KMS-11 (cell line): ENCODE data around the gene KLHL29.

Experiments used
- H2AFZ ChIP-seq: fragments of 200-600 bp; sonication (generic); 2 replicates; pipeline ENCODE4 v1.6.1; 2016; ENCODE audit warnings: antibody characterized with exemption, mixed run types, low read depth
- H3K27ac ChIP-seq: fragments of 200-600 bp; sonication (generic); 2 replicates; pipeline ENCODE4 v1.6.1; 2016; ENCODE audit warnings: mild to moderate bottlenecking, mixed run types
- H3K27me3 ChIP-seq: fragments of 200-600 bp; sonication (generic); 2 replicates; pipeline ENCODE4 v1.6.1; 2017; ENCODE audit warnings: mild to moderate bottlenecking, low read depth, mixed run types, moderate library complexity; ENCODE audit not compliant: insufficient read depth
- H3K36me3 ChIP-seq: fragments of 200-600 bp; sonication (generic); 2 replicates; pipeline ENCODE4 v1.6.1; 2017; ENCODE audit warnings: mild to moderate bottlenecking, mixed run types; ENCODE audit not compliant: insufficient read depth
- H3K4me1 ChIP-seq: fragments of 200-600 bp; sonication (generic); 2 replicates; pipeline ENCODE4 v1.6.1; 2016; ENCODE audit warnings: mild to moderate bottlenecking, low read depth, mixed run types; ENCODE audit not compliant: poor library complexity, severe bottlenecking
- H3K4me2 ChIP-seq: fragments of 200-600 bp; sonication (generic); 2 replicates; pipeline ENCODE4 v1.7.0; 2016; ENCODE audit warnings: mild to moderate bottlenecking, mixed run types
- H3K4me3 ChIP-seq: fragments of 200-600 bp; sonication (generic); IDR thresholded peaks from 2 replicates; pipeline ENCODE4 v1.6.1; 2017; ENCODE audit warnings: low read depth, low read length, mixed read lengths; ENCODE audit not compliant: insufficient read depth
- H3K79me2 ChIP-seq: fragments of 200-600 bp; sonication (generic); 2 replicates; pipeline ENCODE4 v1.6.1; 2016; ENCODE audit warnings: low read depth, mixed run types; ENCODE audit not compliant: insufficient read depth
- H3K9ac ChIP-seq: fragments of 200-600 bp; sonication (generic); 2 replicates; pipeline ENCODE4 v1.6.1; 2016; ENCODE audit warnings: mild to moderate bottlenecking, mixed run types
- H4K20me1 ChIP-seq: fragments of 200-600 bp; sonication (generic); 2 replicates; pipeline ENCODE4 v1.6.1; 2016; ENCODE audit warnings: mild to moderate bottlenecking, mixed run types; ENCODE audit not compliant: insufficient read depth
- TF ChIP-seq, protein P1 (sequence below): fragments of 200-600 bp; sonication (generic); conservative IDR thresholded peaks from 2 replicates; pipeline ENCODE4 v1.6.1; 2017; ENCODE audit warnings: low read depth, mild to moderate bottlenecking, antibody characterized with exemption, low read length, moderate library complexity, mixed read lengths

KLHL29 gene

GRCh38 chr2:23350792-23351355 is 34.1 kb upstream of the KLHL29 start:
- Histone ChIP-seq H3K4me1 (no peaks in the 10 kb centered on the region), H4K20me1 (no peaks in the 10 kb centered on the region), H3K9ac (no peak overlapping the region), H3K79me2 (no peaks in the 10 kb centered on the region), H2AFZ (no peak overlapping the region), H3K27ac (no peak overlapping the region), H3K4me3 (no peak overlapping the region), H3K4me2 (no peak overlapping the region), H3K27me3 (no peaks in the 10 kb centered on the region), H3K36me3 (no peaks in the 10 kb centered on the region)
- TF ChIP-seq, protein P1, sequence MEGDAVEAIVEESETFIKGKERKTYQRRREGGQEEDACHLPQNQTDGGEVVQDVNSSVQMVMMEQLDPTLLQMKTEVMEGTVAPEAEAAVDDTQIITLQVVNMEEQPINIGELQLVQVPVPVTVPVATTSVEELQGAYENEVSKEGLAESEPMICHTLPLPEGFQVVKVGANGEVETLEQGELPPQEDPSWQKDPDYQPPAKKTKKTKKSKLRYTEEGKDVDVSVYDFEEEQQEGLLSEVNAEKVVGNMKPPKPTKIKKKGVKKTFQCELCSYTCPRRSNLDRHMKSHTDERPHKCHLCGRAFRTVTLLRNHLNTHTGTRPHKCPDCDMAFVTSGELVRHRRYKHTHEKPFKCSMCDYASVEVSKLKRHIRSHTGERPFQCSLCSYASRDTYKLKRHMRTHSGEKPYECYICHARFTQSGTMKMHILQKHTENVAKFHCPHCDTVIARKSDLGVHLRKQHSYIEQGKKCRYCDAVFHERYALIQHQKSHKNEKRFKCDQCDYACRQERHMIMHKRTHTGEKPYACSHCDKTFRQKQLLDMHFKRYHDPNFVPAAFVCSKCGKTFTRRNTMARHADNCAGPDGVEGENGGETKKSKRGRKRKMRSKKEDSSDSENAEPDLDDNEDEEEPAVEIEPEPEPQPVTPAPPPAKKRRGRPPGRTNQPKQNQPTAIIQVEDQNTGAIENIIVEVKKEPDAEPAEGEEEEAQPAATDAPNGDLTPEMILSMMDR: no peak

DNA sequence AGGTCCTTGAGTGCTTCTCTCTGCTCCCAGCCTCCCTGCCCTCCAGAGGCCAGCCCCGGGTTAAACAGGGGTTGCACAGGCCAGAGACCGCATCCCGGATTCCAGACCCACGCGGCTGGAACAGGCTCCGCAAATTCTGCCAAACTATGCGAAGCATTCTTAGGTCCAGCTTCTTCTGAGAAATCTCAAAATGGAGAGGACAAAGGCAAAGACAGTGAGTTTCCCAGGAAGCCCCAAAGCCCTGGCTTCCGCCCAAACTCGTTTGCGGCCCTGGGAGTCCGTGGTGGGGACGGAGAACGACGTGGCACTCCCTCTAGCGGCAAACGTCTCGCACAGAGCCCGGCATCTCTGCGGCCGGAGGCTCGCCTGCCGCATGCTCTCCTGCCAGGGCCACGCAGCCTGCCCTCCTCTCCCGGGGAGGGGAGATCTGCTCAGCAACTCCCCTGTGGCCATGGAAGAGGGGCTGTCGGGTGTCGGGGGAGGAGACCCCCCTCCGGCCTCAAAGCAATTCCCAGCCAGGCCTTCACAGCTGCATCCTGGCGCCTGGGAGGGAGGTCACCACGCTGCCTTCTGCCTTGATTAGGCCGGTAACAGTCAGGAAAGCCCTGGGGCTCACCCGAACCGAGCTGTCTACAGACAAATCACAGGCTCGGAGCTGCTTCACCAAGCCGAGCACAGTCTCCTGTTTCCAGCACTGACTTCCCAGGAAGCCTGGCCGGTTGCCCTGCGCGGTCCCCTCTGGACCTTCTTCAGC is 33.4 kb upstream of the KLHL29 start:
- TF ChIP-seq, protein P1: no peak
- Histone ChIP-seq H3K4me1 (no peaks in the 10 kb centered on the region), H3K9ac (no peak overlapping the region), H3K36me3 (no peaks in the 10 kb centered on the region), H4K20me1 (no peaks in the 10 kb centered on the region), H2AFZ (no peak overlapping the region), H3K4me3 (no peak overlapping the region), H3K4me2 (no peak overlapping the region), H3K79me2 (no peaks in the 10 kb centered on the region), H3K27me3 (no peaks in the 10 kb centered on the region), H3K27ac (no peak overlapping the region)

- TF ChIP-seq, protein P1: no peak
- H3K4me2 ChIP-seq: no peak overlapping the region
- no peak overlapping the region for H2AFZ ChIP-seq
- no peak overlapping the region for H3K27ac ChIP-seq
- no peaks in the 10 kb centered on the region for H4K20me1 ChIP-seq
- no peak overlapping the region for H3K9ac ChIP-seq
- H3K4me1 ChIP-seq: no peaks in the 10 kb centered on the region
- H3K4me3 ChIP-seq: no peak overlapping the region
- no peaks in the 10 kb centered on the region for H3K27me3 ChIP-seq
- no peaks in the 10 kb centered on the region for H3K79me2 ChIP-seq
- H3K36me3 ChIP-seq: no peaks in the 10 kb centered on the region
Observed at GRCh38 chr2:23354554-23354953, 30.4 kb upstream of the KLHL29 start.

DNA sequence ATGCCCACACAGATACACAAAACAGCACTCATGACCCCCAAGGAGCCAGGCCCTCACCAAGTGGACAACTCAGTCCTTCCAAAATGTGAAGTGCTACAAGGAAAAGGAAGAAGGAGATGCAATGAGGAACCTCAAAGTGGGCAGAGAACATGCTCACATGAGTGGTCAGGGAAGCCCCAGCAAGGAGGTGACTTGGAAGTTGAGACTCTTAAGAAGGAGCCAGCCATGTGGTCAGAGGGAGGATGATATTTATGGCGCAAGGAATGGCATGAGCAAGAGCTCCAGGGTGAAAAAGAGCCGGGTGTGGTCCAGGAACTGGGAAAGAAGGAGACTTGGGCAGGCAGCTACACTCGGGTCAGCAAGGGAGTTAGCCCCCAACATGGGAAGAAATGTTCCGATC is 30.0 kb upstream of the KLHL29 start:
- Histone ChIP-seq H3K4me1 (no peaks in the 10 kb centered on the region), H3K79me2 (no peaks in the 10 kb centered on the region), H3K36me3 (no peaks in the 10 kb centered on the region), H4K20me1 (no peaks in the 10 kb centered on the region), H2AFZ (no peak overlapping the region), H3K9ac (no peak overlapping the region), H3K4me2 (no peak overlapping the region), H3K27me3 (no peaks in the 10 kb centered on the region), H3K27ac (no peak overlapping the region), H3K4me3 (no peak overlapping the region)
- TF ChIP-seq, protein P1: no peak
